Ovary (tissue), 9 donors: ENCODE results near the gene PCYT2. TPM values are rescaled to one million over a fixed set of nuclear protein-coding genes. Genes with fewer than 3 reads are reported as not detected.

Experiments used
- DNase-seq, 5 donors: peaks; one replicate each; pipeline ENCODE4 v3.0.0-alpha.2; 2019 to 2020
- H3K27ac ChIP-seq, 2 donors: fragments of 200-600 bp; one replicate each; pipeline versions ENCODE4 v1.5.1 to v1.8.0; 2019 to 2022
- H3K27me3 ChIP-seq: fragments of 200-600 bp; one replicate; pipeline ENCODE4 v1.8.0; 2022
- H3K36me3 ChIP-seq: fragments of 200-600 bp; sonication (generic); one replicate; pipeline ENCODE4 v1.5.1; 2019
- H3K4me1 ChIP-seq: one replicate; pipeline ENCODE4 v1.8.1; 2013; ENCODE audit warnings: mild to moderate bottlenecking, moderate library complexity; ENCODE audit not compliant: insufficient read depth
- H3K4me3 ChIP-seq: fragments of 200-600 bp; sonication (generic); one replicate; pipeline ENCODE4 v1.5.1; 2017
- H3K9me3 ChIP-seq, 2 donors: fragments of 200-600 bp in 1 of 2; sonication (generic) in 1 of 2; one replicate each; pipeline versions ENCODE4 v1.5.1 to v1.8.1; 2013 to 2019; ENCODE audit warnings: mild to moderate bottlenecking in 1 of 2, moderate library complexity in 1 of 2
- EP300 ChIP-seq: sonication (generic); formaldehyde crosslinking; IDR thresholded peaks from one replicate; pipeline ENCODE4 v1.6.1; 2017; ENCODE audit warnings: antibody characterized with exemption
- POLR2A ChIP-seq: fragments of 450-650 bp; IDR thresholded peaks from one replicate; pipeline ENCODE4 v1.6.1; 2017; ENCODE audit warnings: antibody characterized with exemption, mild to moderate bottlenecking, moderate library complexity
- WGBS, 3 donors: extraction: QIAGEN DNeasy Blood & Tissue Kit in 1 of 3; methylation state at CpG; one replicate each; pipeline versions ENCODE4 v1.1.5 to v1.1.7; 2013 to 2017; 5-methylcytosine and 5-hydroxymethylcytosine counted together
- intact Hi-C, 4 donors: fragments of 100-400 bp; cut with DNase I; formaldehyde crosslinking; loops; one replicate each; pipeline versions ENCODE4 v1.11.0 to v1.15.1; 2022 to 2023
- polyA plus RNA-seq, 2 donors: library from polyadenylated mRNA; stranded (reverse); fragments of 200-250 nt in 1 of 2; fragments of 350-450 nt in 1 of 2; fragmentation: Illumina TruSeq in 1 of 2; extraction: RNeasy Lipid Tissue Mini Kit (QIAGEN cat#74804) in 1 of 2; gene quantifications; one replicate each; pipeline ENCODE4 v1.2.3, GENCODE V29; 2013 to 2014
- total RNA-seq, 7 donors: library from RNA; depleted of rRNA in 2 of 7; stranded (reverse); fragments of >200 nt in 2 of 7; fragmentation: NEBNext Ultra II Directional in 3 of 7; extraction: Animal tissue kit (Norgen Biotek cat#: 25700) in 3 of 7; gene quantifications; one replicate each; pipeline versions ENCODE4 v1.1.0 to v1.2.4, GENCODE V29; 2016 to 2023
- TF ChIP-seq, protein P1 (sequence below), 3 donors: fragments of 450-650 bp in 2 of 3; fragments of 200-600 bp in 1 of 3; IDR thresholded peaks; one replicate each; pipeline versions ENCODE4 v1.5.1 to v1.8.0; 2016 to 2022; ENCODE audit warnings: antibody characterized with exemption in 3 of 3, mild to moderate bottlenecking in 1 of 3
- donor health status: DM: no; HTN: no; CAD: no; lungs with moderate emphysema.
- donor health status: DM: no; HTN: no; CAD: no.
- donor health status: Bipolar disorder and iron deficiency.
- donor health status: DM: yes; HTN: yes; CAD: no.
- donor health status: DM: no; HTN: no; CAD: no.
- donor health status: DM: yes; HTN: yes; CAD: no.

The PCYT2 gene
- total and polyA plus RNA-seq, 9 donors: 12.6 to 71.4 (median 25.7) TPM

- Histone ChIP-seq H3K27ac (no peak overlapping the region), H3K4me1 (peaks cover 12% of the 10 kb centered on the region), H3K27me3 (no peaks in the 10 kb centered on the region), H3K36me3 (no peaks in the 10 kb centered on the region), H3K9me3 (no peaks in the 10 kb centered on the region), H3K4me3 (no peak overlapping the region)
- whole genome bisulfite sequencing, 3 donors: 75 to 78% (median 78%) methylated on average over 29 of the region's 29 CpGs
- DNase-seq: no peak
- TF ChIP-seq EP300 (no peak), POLR2A (no peak)
- TF ChIP-seq, protein P1, sequence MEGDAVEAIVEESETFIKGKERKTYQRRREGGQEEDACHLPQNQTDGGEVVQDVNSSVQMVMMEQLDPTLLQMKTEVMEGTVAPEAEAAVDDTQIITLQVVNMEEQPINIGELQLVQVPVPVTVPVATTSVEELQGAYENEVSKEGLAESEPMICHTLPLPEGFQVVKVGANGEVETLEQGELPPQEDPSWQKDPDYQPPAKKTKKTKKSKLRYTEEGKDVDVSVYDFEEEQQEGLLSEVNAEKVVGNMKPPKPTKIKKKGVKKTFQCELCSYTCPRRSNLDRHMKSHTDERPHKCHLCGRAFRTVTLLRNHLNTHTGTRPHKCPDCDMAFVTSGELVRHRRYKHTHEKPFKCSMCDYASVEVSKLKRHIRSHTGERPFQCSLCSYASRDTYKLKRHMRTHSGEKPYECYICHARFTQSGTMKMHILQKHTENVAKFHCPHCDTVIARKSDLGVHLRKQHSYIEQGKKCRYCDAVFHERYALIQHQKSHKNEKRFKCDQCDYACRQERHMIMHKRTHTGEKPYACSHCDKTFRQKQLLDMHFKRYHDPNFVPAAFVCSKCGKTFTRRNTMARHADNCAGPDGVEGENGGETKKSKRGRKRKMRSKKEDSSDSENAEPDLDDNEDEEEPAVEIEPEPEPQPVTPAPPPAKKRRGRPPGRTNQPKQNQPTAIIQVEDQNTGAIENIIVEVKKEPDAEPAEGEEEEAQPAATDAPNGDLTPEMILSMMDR (IDR thresholded peaks at IDR 0.05): no peak
- intact Hi-C loops: no loop called here
These were observed 56.0 kb downstream of the PCYT2 start for GRCh38 chr17:81854974-81855774.

DNA sequence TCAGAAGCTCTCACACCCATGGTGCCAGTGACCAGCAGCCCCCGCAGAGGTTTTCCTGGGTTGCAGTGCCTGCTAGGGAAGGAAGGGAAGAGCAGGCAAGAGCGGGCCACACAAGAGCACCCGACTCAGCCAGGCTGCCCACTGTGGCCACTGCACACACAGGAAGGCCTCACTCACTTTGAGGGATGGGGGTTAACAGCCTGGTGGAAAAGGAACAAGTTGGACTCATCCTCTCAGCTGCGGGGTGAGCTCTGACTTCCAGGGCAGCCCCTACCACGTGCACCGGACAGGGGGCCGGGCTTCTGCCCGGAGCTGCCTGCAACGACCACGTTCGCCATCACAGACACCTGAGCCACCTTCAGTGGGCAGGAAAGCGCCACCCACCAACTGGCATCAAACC is 59.0 kb downstream of the PCYT2 start:
- no peak for TF ChIP-seq EP300
- TF ChIP-seq, protein P1 (IDR thresholded peaks at IDR 0.05): no peak
- TF ChIP-seq POLR2A: no peak
- Histone ChIP-seq H3K36me3 (no peaks in the 10 kb centered on the region), H3K9me3 (no peaks in the 10 kb centered on the region), H3K27ac (no peak overlapping the region), H3K4me3 (no peak overlapping the region), H3K27me3 (no peaks in the 10 kb centered on the region), H3K4me1 (no peaks in the 10 kb centered on the region)
- DNase-seq: no peak
- 84 to 91% (median 88%) methylated on average over 12 of the region's 12 CpGs for WGBS, 3 donors
- intact Hi-C loops: no loop called here

DNA sequence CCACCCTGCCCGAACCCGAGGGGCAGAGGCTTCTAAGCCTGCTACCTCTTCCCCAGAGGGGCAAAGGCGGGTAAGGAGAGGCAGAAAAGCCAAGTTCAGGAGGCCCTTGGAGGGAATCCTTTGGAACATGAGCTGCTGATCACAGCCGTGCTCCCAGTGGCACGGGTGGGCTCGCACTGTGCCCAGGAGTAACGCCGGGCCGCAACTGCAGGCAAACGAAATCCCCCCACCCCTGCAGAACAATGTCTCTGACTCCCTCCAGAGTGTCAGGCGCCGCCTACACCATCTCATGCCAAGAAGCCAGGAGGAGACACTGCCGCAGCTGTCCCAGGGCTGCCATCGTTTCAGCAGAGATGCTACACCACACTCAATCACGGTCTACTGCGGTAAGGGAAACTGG is 59.8 kb downstream of the PCYT2 start:
- intact Hi-C loops: no loop called here
- H3K27me3 ChIP-seq: no peaks in the 10 kb centered on the region
- TF ChIP-seq, protein P1 (IDR thresholded peaks at IDR 0.05): no peak
- TF ChIP-seq POLR2A (no peak), EP300 (no peak)
- DNase-seq: no peak
- WGBS, 3 donors: 90 to 94% (median 93%) methylated on average over 16 of the region's 16 CpGs
- H3K27ac ChIP-seq: no peak overlapping the region
- H3K36me3 ChIP-seq: no peaks in the 10 kb centered on the region
- no peak overlapping the region for H3K4me3 ChIP-seq
- H3K4me1 ChIP-seq: no peaks in the 10 kb centered on the region
- H3K9me3 ChIP-seq: no peaks in the 10 kb centered on the region

Other genes with a start within 250 kb of the PCYT2 start
- 10 to 100 TPM; 14.5 to 35.7 (median 20.9) TPM for gene OXLD1, start 244.8 kb downstream of the PCYT2 start, total RNA-seq
- 10 to 100 TPM in 1 of 2 donors, 1 to 10 TPM in 1; 1.7 to 32.8 TPM for gene OXLD1, start 244.8 kb downstream of the PCYT2 start, polyA plus RNA-seq
- 10 to 100 TPM in 3 of 7 donors, 1 to 10 TPM in 4; 5.1 to 17.8 (median 9.4) TPM for gene CCDC137, start 244.7 kb downstream of the PCYT2 start, total RNA-seq
- gene CCDC137, start 244.7 kb downstream of the PCYT2 start, polyA plus RNA-seq: 10 to 100 TPM in 1 of 2 donors, 1 to 10 TPM in 1; 6.9 to 10.4 TPM
- 10 to 100 TPM; 22.8 to 45.1 (median 31.1) TPM for gene ARL16, start 227.6 kb downstream of the PCYT2 start, total RNA-seq
- gene ARL16, start 227.6 kb downstream of the PCYT2 start, polyA plus RNA-seq: 10 to 100 TPM; 29.4 to 55.5 TPM
- gene HGS, start 227.4 kb downstream of the PCYT2 start, total RNA-seq: 10 to 100 TPM; 39.1 to 91.5 (median 71.7) TPM
- 10 to 100 TPM; 73.4 to 73.9 TPM for gene HGS, start 227.4 kb downstream of the PCYT2 start, polyA plus RNA-seq
- gene MRPL12, start 208.0 kb downstream of the PCYT2 start, total RNA-seq: 10 to 100 TPM; 23.5 to 47.2 (median 39.5) TPM
- 10 to 100 TPM; 12.9 to 36.8 TPM for gene MRPL12, start 208.0 kb downstream of the PCYT2 start, polyA plus RNA-seq
- 1 to 10 TPM; 2.4 to 9.8 (median 7.9) TPM for gene SLC25A10, start 199.1 kb downstream of the PCYT2 start, total RNA-seq
- 1 to 10 TPM in 1 of 2 donors, under 1 TPM in 1; 0.12 to 8.7 TPM for gene SLC25A10, start 199.1 kb downstream of the PCYT2 start, polyA plus RNA-seq
- gene GCGR, start 107.2 kb downstream of the PCYT2 start, total RNA-seq: not detected
- not detected for gene GCGR, start 107.2 kb downstream of the PCYT2 start, polyA plus RNA-seq
- 100 to 1,000 TPM in 3 of 7 donors, 10 to 100 TPM in 4; 81.1 to 135 (median 97.0) TPM for gene MCRIP1, start 78.1 kb downstream of the PCYT2 start, total RNA-seq
- 100 to 1,000 TPM in 1 of 2 donors, under 1 TPM in 1; 0.30 to 129 TPM for gene MCRIP1, start 78.1 kb downstream of the PCYT2 start, polyA plus RNA-seq
- not detected for gene PPP1R27, start 76.3 kb downstream of the PCYT2 start, total RNA-seq
- gene PPP1R27, start 76.3 kb downstream of the PCYT2 start, polyA plus RNA-seq: under 1 TPM in 1 of 2 donors, not detected in 1; 0.22 TPM
- gene P4HB, start 50.9 kb downstream of the PCYT2 start, total RNA-seq: 100 to 1,000 TPM; 230 to 435 (median 312) TPM
- gene P4HB, start 50.9 kb downstream of the PCYT2 start, polyA plus RNA-seq: 1,000 to 10,000 TPM in 1 of 2 donors, 100 to 1,000 TPM in 1; 222 to 2,080 TPM
- 100 to 1,000 TPM in 6 of 7 donors, 10 to 100 TPM in 1; 52.0 to 455 (median 318) TPM for gene ARHGDIA, start 40.1 kb downstream of the PCYT2 start, total RNA-seq
- 100 to 1,000 TPM in 1 of 2 donors, 10 to 100 TPM in 1; 65.8 to 158 TPM for gene ARHGDIA, start 40.1 kb downstream of the PCYT2 start, polyA plus RNA-seq
- 100 to 1,000 TPM in 1 of 7 donors, 10 to 100 TPM in 6; 27.2 to 160 (median 58.5) TPM for gene ALYREF, start 19.8 kb downstream of the PCYT2 start, total RNA-seq
- 10 to 100 TPM; 14.2 to 34.1 TPM for gene ALYREF, start 19.8 kb downstream of the PCYT2 start, polyA plus RNA-seq
- 100 to 1,000 TPM in 1 of 7 donors, 10 to 100 TPM in 6; 49.4 to 135 (median 81.0) TPM for gene ANAPC11, start 19.7 kb downstream of the PCYT2 start, total RNA-seq
- gene ANAPC11, start 19.7 kb downstream of the PCYT2 start, polyA plus RNA-seq: 100 to 1,000 TPM in 1 of 2 donors, 1 to 10 TPM in 1; 6.1 to 132 TPM
- gene NPB, start 9.2 kb downstream of the PCYT2 start, total RNA-seq: 1 to 10 TPM in 5 of 7 donors, under 1 TPM in 2; 0.67 to 3.1 (median 1.4) TPM
- gene NPB, start 9.2 kb downstream of the PCYT2 start, polyA plus RNA-seq: 1 to 10 TPM in 1 of 2 donors, under 1 TPM in 1; 0.43 to 1.3 TPM
- gene SIRT7, start 6.8 kb upstream of the PCYT2 start, total RNA-seq: 10 to 100 TPM; 12.6 to 17.7 (median 15.5) TPM
- 10 to 100 TPM in 1 of 2 donors, 1 to 10 TPM in 1; 3.4 to 15.2 TPM for gene SIRT7, start 6.8 kb upstream of the PCYT2 start, polyA plus RNA-seq
- gene MAFG, start 16.3 kb upstream of the PCYT2 start, total RNA-seq: 10 to 100 TPM; 10.6 to 21.1 (median 16.3) TPM
- gene MAFG, start 16.3 kb upstream of the PCYT2 start, polyA plus RNA-seq: 10 to 100 TPM in 1 of 2 donors, 1 to 10 TPM in 1; 9.5 to 11.8 TPM
- 100 to 1,000 TPM in 1 of 7 donors, 10 to 100 TPM in 2, 1 to 10 TPM in 4; 1.5 to 119 (median 9.4) TPM for gene PYCR1, start 25.9 kb upstream of the PCYT2 start, total RNA-seq
- gene PYCR1, start 25.9 kb upstream of the PCYT2 start, polyA plus RNA-seq: 1 to 10 TPM; 6.1 to 8.1 TPM
- not detected for gene MYADML2, start 35.8 kb upstream of the PCYT2 start, total RNA-seq
- not detected for gene MYADML2, start 35.8 kb upstream of the PCYT2 start, polyA plus RNA-seq
- gene NOTUM, start 49.8 kb upstream of the PCYT2 start, total RNA-seq: under 1 TPM in 3 of 7 donors, not detected in 4; 0.20 to 0.36 (median 0.24) TPM
- under 1 TPM in 1 of 2 donors, not detected in 1; 0.05 TPM for gene NOTUM, start 49.8 kb upstream of the PCYT2 start, polyA plus RNA-seq
- gene ASPSCR1, start 66.2 kb upstream of the PCYT2 start, total RNA-seq: 10 to 100 TPM; 18.0 to 39.9 (median 25.8) TPM
- gene ASPSCR1, start 66.2 kb upstream of the PCYT2 start, polyA plus RNA-seq: 10 to 100 TPM in 1 of 2 donors, 1 to 10 TPM in 1; 1.6 to 24.3 TPM
- gene CENPX, start 111.5 kb upstream of the PCYT2 start, total RNA-seq: 10 to 100 TPM; 27.5 to 59.7 (median 35.3) TPM
- gene CENPX, start 111.5 kb upstream of the PCYT2 start, polyA plus RNA-seq: 10 to 100 TPM in 1 of 2 donors, 1 to 10 TPM in 1; 3.3 to 68.8 TPM
- gene LRRC45, start 111.9 kb upstream of the PCYT2 start, total RNA-seq: 10 to 100 TPM in 1 of 7 donors, 1 to 10 TPM in 6; 3.5 to 16.4 (median 7.1) TPM
- 1 to 10 TPM in 1 of 2 donors, under 1 TPM in 1; 0.67 to 8.0 TPM for gene LRRC45, start 111.9 kb upstream of the PCYT2 start, polyA plus RNA-seq
- 1 to 10 TPM; 1.2 to 7.8 (median 3.3) TPM for gene RAC3, start 120.3 kb upstream of the PCYT2 start, total RNA-seq
- gene RAC3, start 120.3 kb upstream of the PCYT2 start, polyA plus RNA-seq: 1 to 10 TPM in 1 of 2 donors, under 1 TPM in 1; 0.40 to 5.8 TPM
- gene DCXR, start 126.3 kb upstream of the PCYT2 start, total RNA-seq: 100 to 1,000 TPM in 6 of 7 donors, 10 to 100 TPM in 1; 87.6 to 217 (median 131) TPM
- 100 to 1,000 TPM in 1 of 2 donors, 10 to 100 TPM in 1; 16.7 to 144 TPM for gene DCXR, start 126.3 kb upstream of the PCYT2 start, polyA plus RNA-seq
- 10 to 100 TPM; 33.3 to 53.0 (median 44.7) TPM for gene RFNG, start 140.4 kb upstream of the PCYT2 start, total RNA-seq
- gene RFNG, start 140.4 kb upstream of the PCYT2 start, polyA plus RNA-seq: 10 to 100 TPM; 20.9 to 61.3 TPM
- 10 to 100 TPM; 48.8 to 96.2 (median 80.1) TPM for gene GPS1, start 140.5 kb upstream of the PCYT2 start, total RNA-seq
- gene GPS1, start 140.5 kb upstream of the PCYT2 start, polyA plus RNA-seq: 10 to 100 TPM; 12.4 to 77.8 TPM
- 10 to 100 TPM; 40.1 to 72.4 (median 67.7) TPM for gene DUS1L, start 154.4 kb upstream of the PCYT2 start, total RNA-seq
- gene DUS1L, start 154.4 kb upstream of the PCYT2 start, polyA plus RNA-seq: 10 to 100 TPM; 15.0 to 62.5 TPM
- 100 to 1,000 TPM in 1 of 7 donors, 10 to 100 TPM in 5, 1 to 10 TPM in 1; 9.8 to 168 (median 53.8) TPM for gene FASN, start 186.8 kb upstream of the PCYT2 start, total RNA-seq
- 10 to 100 TPM in 1 of 2 donors, 1 to 10 TPM in 1; 1.3 to 16.0 TPM for gene FASN, start 186.8 kb upstream of the PCYT2 start, polyA plus RNA-seq